ENCODE data around the gene G6PC1.

Gene G6PC1

GRCh38 chr17:42928714-42929496, 28.3 kb downstream of the G6PC1 start:
- Histone ChIP-seq H3K4me3 (replicated peaks; ENCODE audit: insufficient read depth, low read length) (no peak overlapping the region), H3K27ac (replicated peaks) (peak overlapping the region; percentile 69), H3K27me3 (ENCODE audit: insufficient read depth, poor library complexity, severe bottlenecking) (no peaks in the 10 kb centered on the region)
- TF ChIP-seq REST (IDR thresholded peaks at IDR 0.05; ENCODE audit: insufficient replicate concordance, low read depth) (no peak), GABPA (IDR thresholded peaks at IDR 0.05; ENCODE audit: low read depth) (no peak), CTCF (IDR thresholded peaks at IDR 0.05; ENCODE audit: insufficient read depth, low read length) (peak; percentile 41), SPI1 (IDR thresholded peaks at IDR 0.05; ENCODE audit: borderline replicate concordance, low read depth) (no peak), POLR2AphosphoS5 (IDR thresholded peaks at IDR 0.05; ENCODE audit: low read depth) (peak; percentile 31; the same call in 1 of the 2 replicates)
- DNase-seq (ENCODE audit: low read depth in 1 of 2, low spot score in 1 of 2) = peak; percentile 74 to 77

GRCh38 chr17:42929497-42929844, 28.9 kb downstream of the G6PC1 start:
- TF ChIP-seq POLR2AphosphoS5 (IDR thresholded peaks at IDR 0.05; ENCODE audit: low read depth) (no peak), SPI1 (IDR thresholded peaks at IDR 0.05; ENCODE audit: borderline replicate concordance, low read depth) (no peak), GABPA (IDR thresholded peaks at IDR 0.05; ENCODE audit: low read depth) (no peak)
- Histone ChIP-seq H3K4me3 (replicated peaks; ENCODE audit: insufficient read depth, low read length) (no peak overlapping the region), H3K27ac (replicated peaks) (no peak overlapping the region), H3K27me3 (ENCODE audit: insufficient read depth, poor library complexity, severe bottlenecking) (no peaks in the 10 kb centered on the region)
- DNase-seq (ENCODE audit: low read depth in 1 of 2, low spot score in 1 of 2) = no peak

- Histone ChIP-seq H3K27ac (replicated peaks) (no peak overlapping the region), H3K4me3 (replicated peaks; ENCODE audit: insufficient read depth, low read length) (no peak overlapping the region), H3K27me3 (ENCODE audit: insufficient read depth, poor library complexity, severe bottlenecking) (no peaks in the 10 kb centered on the region)
- DNase-seq (ENCODE audit: low read depth in 1 of 2, low spot score in 1 of 2) = peak in 1 of 2 experiments; percentile 43
- TF ChIP-seq CTCF (IDR thresholded peaks at IDR 0.05; ENCODE audit: insufficient read depth, low read length) = peak; percentile 28
- no peak for TF ChIP-seq POLR2AphosphoS5 (IDR thresholded peaks at IDR 0.05; ENCODE audit: low read depth)
- TF ChIP-seq REST (IDR thresholded peaks at IDR 0.05; ENCODE audit: insufficient replicate concordance, low read depth) = no peak
Measured at GRCh38 chr17:42937712-42938596, 37.4 kb downstream of the G6PC1 start.

- Histone ChIP-seq H3K27me3 (ENCODE audit: insufficient read depth, poor library complexity, severe bottlenecking) (no peaks in the 10 kb centered on the region), H3K4me3 (replicated peaks; ENCODE audit: insufficient read depth, low read length) (no peak overlapping the region)
- DNase-seq (ENCODE audit: low read depth in 1 of 2, low spot score in 1 of 2) = no peak
Measured at GRCh38 chr17:42944211-42944610, 43.6 kb downstream of the G6PC1 start.

More at GRCh38 chr17:42944211-42944610, 43.6 kb downstream of the G6PC1 start:
- H3K27ac ChIP-seq (replicated peaks) = no peak overlapping the region
- TF ChIP-seq REST (IDR thresholded peaks at IDR 0.05; ENCODE audit: insufficient replicate concordance, low read depth) = no peak
- TF ChIP-seq SPI1 (IDR thresholded peaks at IDR 0.05; ENCODE audit: borderline replicate concordance, low read depth) = no peak
- no peak for TF ChIP-seq CTCF (IDR thresholded peaks at IDR 0.05; ENCODE audit: insufficient read depth, low read length)

Measured in HL-60 (cell line).